B cell (primary cell): ENCODE results near the gene NIF3L1. TPM values are rescaled to one million over a fixed set of nuclear protein-coding genes. Genes with fewer than 3 reads are reported as not detected.

ENCODE experiments used
- ATAC-seq: fragments of 200-7000 bp; cut with Tn5 transposase; one replicate; pipeline ENCODE4 v1.10.0; 2021; ENCODE audit warnings: low read depth, mild to moderate bottlenecking, moderate number of reproducible peaks, moderate library complexity
- CTCF ChIA-PET: fragments of 350-600 bp; sonication (Branson Sonifier 250); formaldehyde crosslinking; loops from one replicate; lab custom pipeline; 2021; ENCODE audit warnings: antibody characterized with exemption, inconsistent platforms; lab: Charles Lee
- POLR2A ChIA-PET: fragments of 350-600 bp; sonication (Branson Sonifier 250); formaldehyde crosslinking; loops from one replicate; lab custom pipeline; 2021; ENCODE audit warnings: antibody characterized with exemption; lab: Charles Lee
- DNase-seq: peaks from one replicate; pipeline ENCODE4 v3.0.0; 2013
- H2AFZ ChIP-seq: 2 replicates; pipeline ENCODE4 v1.6.1; 2012; ENCODE audit warnings: mild to moderate bottlenecking, low read depth, low read length; ENCODE audit not compliant: insufficient read depth, poor library complexity, severe bottlenecking
- H3K27ac ChIP-seq, 2 donors: 1 replicate in 1 of 2; 2 replicates in 1 of 2; pipeline ENCODE4 v1.5.1; 2012 to 2013; ENCODE audit warnings: low read length in 2 of 2, mild to moderate bottlenecking in 2 of 2, moderate library complexity in 1 of 2
- H3K27me3 ChIP-seq, 4 experiments: fragments of 200-600 bp in 1 of 4; sonication (generic) in 1 of 4; replicated peaks in 1 of 4; 1 replicate in 2 of 4; 2 replicates in 2 of 4; pipeline versions ENCODE4 v1.6.1 to v1.7.0; 2013 to 2016; ENCODE audit warnings: low read length in 3 of 4, mild to moderate bottlenecking in 2 of 4, mixed read lengths in 1 of 4, moderate library complexity in 1 of 4; ENCODE audit not compliant: insufficient read depth in 4 of 4, control insufficient read depth in 3 of 4; ENCODE audit errors: control extremely low read depth in 1 of 4
- H3K36me3 ChIP-seq, 2 experiments: replicated peaks in 1 of 2; 1 replicate in 1 of 2; 2 replicates in 1 of 2; pipeline versions ENCODE4 v1.6.1 to v1.7.1; 2013; ENCODE audit warnings: low read length in 1 of 2; ENCODE audit not compliant: insufficient read depth in 2 of 2, control insufficient read depth in 1 of 2; ENCODE audit errors: control extremely low read depth in 1 of 2, extremely low read depth in 1 of 2
- H3K4me1 ChIP-seq, 2 donors: fragments of 200-600 bp in 1 of 2; sonication (generic) in 1 of 2; 1 replicate in 1 of 2; 2 replicates in 1 of 2; pipeline versions ENCODE4 v1.5.1 to v1.6.1; 2013 to 2017; ENCODE audit warnings: low read length in 2 of 2; ENCODE audit not compliant: control insufficient read depth in 2 of 2, insufficient read depth in 2 of 2
- H3K4me2 ChIP-seq: replicated peaks from 2 replicates; pipeline ENCODE3; 2012; ENCODE audit warnings: mild to moderate bottlenecking, low read depth, low read length; ENCODE audit not compliant: poor library complexity, severe bottlenecking
- H3K4me3 ChIP-seq, 5 experiments: fragments of 200-600 bp in 1 of 5; sonication (generic) in 1 of 5; 1 replicate in 3 of 5; 2 replicates in 2 of 5; pipeline versions ENCODE4 v1.5.1 to v1.7.0; 2011 to 2016; ENCODE audit warnings: low read length in 4 of 5, mild to moderate bottlenecking in 4 of 5, low read depth in 2 of 5, control low read depth in 1 of 5, moderate library complexity in 1 of 5; ENCODE audit not compliant: insufficient read depth in 1 of 5; ENCODE audit errors: control extremely low read depth in 1 of 5, extremely low read depth in 1 of 5
- H3K79me2 ChIP-seq: fragments of 200-600 bp; sonication (generic); one replicate; pipeline ENCODE4 v1.6.0; 2016; ENCODE audit warnings: low read length; ENCODE audit not compliant: control insufficient read depth, insufficient read depth
- H3K9ac ChIP-seq: fragments of 200-600 bp; sonication (generic); 2 replicates; pipeline ENCODE4 v1.6.1; 2017; ENCODE audit warnings: mild to moderate bottlenecking, low read length, moderate library complexity
- H3K9me3 ChIP-seq, 3 donors: one replicate each; pipeline versions ENCODE4 v1.6.1 to v1.7.1; 2013; ENCODE audit warnings: low read length in 2 of 3; ENCODE audit not compliant: control insufficient read depth in 2 of 3, insufficient read depth in 1 of 3; ENCODE audit errors: control extremely low read depth in 1 of 3
- H4K20me1 ChIP-seq: 2 replicates; pipeline ENCODE4 v1.6.0; 2012; ENCODE audit warnings: mild to moderate bottlenecking, low read length; ENCODE audit not compliant: insufficient read depth, control insufficient read depth, poor library complexity, severe bottlenecking
- H3K27ac Mint-ChIP-seq: one replicate; pipeline ENCODE4 v1.8.0; 2021; ENCODE audit warnings: mixed read lengths
- H3K27me3 Mint-ChIP-seq: one replicate; pipeline ENCODE4 v1.8.0; 2021; ENCODE audit warnings: mixed read lengths
- H3K4me1 Mint-ChIP-seq: one replicate; pipeline ENCODE4 v1.8.0; 2021; ENCODE audit warnings: mixed read lengths
- H3K4me3 Mint-ChIP-seq: one replicate; pipeline ENCODE4 v1.8.0; 2021; ENCODE audit warnings: mixed read lengths
- H3K9me3 Mint-ChIP-seq: one replicate; pipeline ENCODE4 v1.8.0; 2022; ENCODE audit warnings: mixed read lengths; ENCODE audit not compliant: insufficient read depth
- CTCF ChIP-seq: fragments of 200-600 bp; IDR thresholded peaks from one replicate; pipeline ENCODE4 v1.8.0; 2022; ENCODE audit warnings: antibody characterized with exemption, mild to moderate bottlenecking
- EZH2 ChIP-seq: IDR thresholded peaks from 2 replicates; pipeline ENCODE4 v1.6.1; 2012; ENCODE audit warnings: borderline replicate concordance, low read depth, mild to moderate bottlenecking, moderate library complexity, low read length; ENCODE audit not compliant: insufficient read depth, poor library complexity, severe bottlenecking
- WGBS: methylation state at CpG from one replicate; pipeline ENCODE4 v1.1.5; 2013; ENCODE audit warnings: missing lambda C conversion rate; ENCODE audit not compliant: insufficient coverage; 5-methylcytosine and 5-hydroxymethylcytosine counted together
- intact Hi-C: fragments of 100-400 bp; cut with micrococcal nuclease; formaldehyde crosslinking; loops from one replicate; pipeline ENCODE4 v1.10.0; 2022
- polyA plus RNA-seq: library from polyadenylated mRNA; depleted of rRNA; stranded (reverse); fragments of >200 nt; gene quantifications from 2 replicates; pipeline ENCODE4 v1.2.3, GENCODE V29; 2012
- total RNA-seq, 2 donors: library from RNA; stranded (reverse); fragments of 120-200 nt in 1 of 2; gene quantifications; 1 replicate in 1 of 2; 2 replicates in 1 of 2; pipeline versions ENCODE4 v1.2.3 to v1.2.4, GENCODE V29; 2013 to 2022

The NIF3L1 gene
- total and polyA plus RNA-seq, 2 donors (not counting 1 experiment from before 2014, with no cell fraction given): 22.6 to 26.7 TPM

- no peaks in the 10 kb centered on the region for H3K9me3 Mint-ChIP-seq
- no peak overlapping the region for H3K4me3 Mint-ChIP-seq
- Histone ChIP-seq H4K20me1 (no peaks in the 10 kb centered on the region), H3K27me3 (no peaks in the 10 kb centered on the region), H3K79me2 (peaks cover 17% of the 10 kb centered on the region), H3K9me3 (no peaks in the 10 kb centered on the region), H3K4me1 (peaks cover 4 to 11% of the 10 kb centered on the region in 2 donors), H3K4me2 (no peak overlapping the region), H2AFZ (no peak overlapping the region), H3K4me3 (no peak overlapping the region), H3K9ac (no peak overlapping the region), H3K36me3 (peaks cover 6 to 22% of the 10 kb centered on the region in 2 experiments), H3K27ac (no peak overlapping the region)
- POLR2A ChIA-PET: interaction anchor here (0.7 to 1.3 kb wide), 2 partner anchors 11 to 156 kb away, joined by 3 read pairs; no protein-coding TSS in a partner anchor
- H3K27me3 Mint-ChIP-seq: no peaks in the 10 kb centered on the region
- WGBS: 72% methylated on average over 2 of the region's 2 CpGs
- intact Hi-C loops: loop anchor here (10.0 kb wide), 2 partner anchors 344 to 1396 kb away; partner anchors contain the start of genes NOP58 and SGO2
- ATAC-seq (no peak), DNase-seq (no peak)
- H3K4me1 Mint-ChIP-seq: peaks cover 13% of the 10 kb centered on the region
- TF ChIP-seq CTCF: no peak
- TF ChIP-seq EZH2: no peak
- H3K27ac Mint-ChIP-seq: no peak overlapping the region
- CTCF ChIA-PET: no interaction called here
These were observed 20.2 kb upstream of the NIF3L1 start for GRCh38 chr2:200869014-200869413.

DNA sequence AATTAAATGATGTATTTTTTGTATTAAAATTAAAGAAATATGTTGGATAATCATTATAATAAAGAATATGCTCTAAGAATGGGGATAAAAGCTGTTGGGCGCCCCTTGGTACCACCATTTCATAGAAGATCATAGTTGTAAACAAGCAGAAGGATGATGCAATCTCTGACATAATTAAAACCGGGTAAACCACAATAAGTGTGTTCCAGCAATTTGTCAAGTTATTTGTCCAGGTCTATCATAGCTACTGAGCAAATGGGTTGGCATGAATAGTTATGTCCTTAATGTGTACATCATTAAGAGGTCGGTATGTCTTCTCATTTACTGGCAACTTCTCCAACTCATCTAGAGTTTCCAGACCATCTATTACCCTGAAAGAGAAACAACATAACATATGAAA, 18.0 kb upstream of the NIF3L1 start:
- H3K27ac Mint-ChIP-seq: no peak overlapping the region
- Histone ChIP-seq H3K36me3 (peaks cover 6 to 38% of the 10 kb centered on the region in 2 experiments), H3K27ac (no peak overlapping the region), H3K4me2 (no peak overlapping the region), H2AFZ (no peak overlapping the region), H3K4me3 (no peak overlapping the region), H3K9me3 (no peaks in the 10 kb centered on the region), H3K27me3 (no peaks in the 10 kb centered on the region), H3K79me2 (peaks cover 3% of the 10 kb centered on the region), H4K20me1 (no peaks in the 10 kb centered on the region), H3K4me1 (no peaks in the 10 kb centered on the region), H3K9ac (no peak overlapping the region)
- POLR2A ChIA-PET: interaction anchor here (0.7 kb wide), 1 partner anchor 12 kb away, joined by 3 read pairs; no protein-coding TSS in a partner anchor
- intact Hi-C loops: no loop called here
- no peaks in the 10 kb centered on the region for H3K9me3 Mint-ChIP-seq
- WGBS: no CpG with 5 or more reads among the region's 3 CpGs
- DNase-seq (no peak), ATAC-seq (no peak)
- peaks cover 6% of the 10 kb centered on the region for H3K4me1 Mint-ChIP-seq
- no peak for TF ChIP-seq CTCF
- TF ChIP-seq EZH2: no peak
- CTCF ChIA-PET: no interaction called here
- H3K27me3 Mint-ChIP-seq: no peaks in the 10 kb centered on the region
- no peak overlapping the region for H3K4me3 Mint-ChIP-seq
